Measurements from ENCODE around the gene SEPSECS. TPM values are rescaled to one million over a fixed set of nuclear protein-coding genes. Genes with fewer than 3 reads are reported as not detected.
A peak's percentile ranks its signal among the peaks of the same experiment; 100 is the strongest.

Gene SEPSECS
- total and polyA plus RNA-seq, 9 donors = 4.0 to 11.0 (median 8.6) TPM

- no peaks in the 10 kb centered on the region for H3K4me1 ChIP-seq (ENCODE audit: insufficient read depth)
- no peaks in the 10 kb centered on the region for H3K36me3 ChIP-seq
- H3K4me3 ChIP-seq = no peak overlapping the region
- no peak overlapping the region for H3K27ac ChIP-seq
- intact Hi-C loops (cut with DNase I) = loop anchor here in 1 of 4 donors (10.0 kb wide), 1 partner anchor 51 kb away; no protein-coding TSS in a partner anchor
- H3K27me3 ChIP-seq = no peaks in the 10 kb centered on the region
- 92 to 95% (median 93%) methylated on average over 5 of the region's 5 CpGs for WGBS, 3 donors
- no peaks in the 10 kb centered on the region for H3K9me3 ChIP-seq
- TF ChIP-seq EP300 (IDR thresholded peaks at IDR 0.05) (no peak), POLR2A (IDR thresholded peaks at IDR 0.05) (no peak)
- TF ChIP-seq, protein P1, sequence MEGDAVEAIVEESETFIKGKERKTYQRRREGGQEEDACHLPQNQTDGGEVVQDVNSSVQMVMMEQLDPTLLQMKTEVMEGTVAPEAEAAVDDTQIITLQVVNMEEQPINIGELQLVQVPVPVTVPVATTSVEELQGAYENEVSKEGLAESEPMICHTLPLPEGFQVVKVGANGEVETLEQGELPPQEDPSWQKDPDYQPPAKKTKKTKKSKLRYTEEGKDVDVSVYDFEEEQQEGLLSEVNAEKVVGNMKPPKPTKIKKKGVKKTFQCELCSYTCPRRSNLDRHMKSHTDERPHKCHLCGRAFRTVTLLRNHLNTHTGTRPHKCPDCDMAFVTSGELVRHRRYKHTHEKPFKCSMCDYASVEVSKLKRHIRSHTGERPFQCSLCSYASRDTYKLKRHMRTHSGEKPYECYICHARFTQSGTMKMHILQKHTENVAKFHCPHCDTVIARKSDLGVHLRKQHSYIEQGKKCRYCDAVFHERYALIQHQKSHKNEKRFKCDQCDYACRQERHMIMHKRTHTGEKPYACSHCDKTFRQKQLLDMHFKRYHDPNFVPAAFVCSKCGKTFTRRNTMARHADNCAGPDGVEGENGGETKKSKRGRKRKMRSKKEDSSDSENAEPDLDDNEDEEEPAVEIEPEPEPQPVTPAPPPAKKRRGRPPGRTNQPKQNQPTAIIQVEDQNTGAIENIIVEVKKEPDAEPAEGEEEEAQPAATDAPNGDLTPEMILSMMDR (IDR thresholded peaks at IDR 0.05) = no peak
- no peak for DNase-seq
Observed at GRCh38 chr4:25155947-25156346, 4.3 kb downstream of the SEPSECS start.

DNA sequence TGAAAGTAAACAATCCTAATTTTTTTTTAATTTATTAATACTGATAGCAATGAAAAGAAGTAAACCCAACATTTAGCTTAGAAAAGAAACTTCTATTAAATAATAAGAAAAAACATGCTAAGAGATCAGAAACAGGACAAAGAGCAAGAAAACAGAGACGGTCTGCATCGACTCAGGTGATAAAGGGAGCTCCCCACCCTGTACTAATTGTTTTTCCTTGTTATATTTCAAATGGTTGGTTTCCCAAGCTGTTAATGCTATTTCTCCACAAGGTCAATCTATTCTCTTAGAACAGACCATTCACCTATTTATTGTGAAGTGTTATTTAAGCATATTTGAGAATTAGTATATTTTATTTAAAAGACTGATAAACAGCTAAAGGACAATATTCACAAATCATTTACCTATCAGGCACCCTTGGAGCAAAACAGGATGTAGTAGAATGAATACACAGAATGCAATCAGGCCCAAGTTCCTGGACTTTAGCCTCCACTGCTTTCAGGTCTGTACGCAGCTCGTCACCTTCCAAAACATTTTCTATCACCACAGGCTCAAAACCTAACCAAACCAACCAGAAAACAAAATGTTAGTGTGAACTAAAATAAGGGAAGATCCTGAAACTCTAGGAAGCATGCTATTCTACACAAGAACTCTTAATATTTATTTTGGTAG is 5.5 kb downstream of the SEPSECS start:
- Histone ChIP-seq H3K4me1 (ENCODE audit: insufficient read depth) (no peaks in the 10 kb centered on the region), H3K4me3 (no peak overlapping the region), H3K27ac (no peak overlapping the region), H3K27me3 (no peaks in the 10 kb centered on the region), H3K9me3 (no peaks in the 10 kb centered on the region), H3K36me3 (no peaks in the 10 kb centered on the region)
- DNase-seq = no peak
- WGBS, 3 donors = 81 to 92% (median 86%) methylated on average over 4 of the region's 4 CpGs
- TF ChIP-seq, protein P1 (IDR thresholded peaks at IDR 0.05) = no peak
- no peak for TF ChIP-seq POLR2A (IDR thresholded peaks at IDR 0.05)
- intact Hi-C loops (cut with DNase I) = loop anchor here in 1 of 4 donors (10.0 kb wide), 1 partner anchor 50 kb away; no protein-coding TSS in a partner anchor

GRCh38 chr4:25146076-25146475 is 14.2 kb downstream of the SEPSECS start:
- TF ChIP-seq EP300 (IDR thresholded peaks at IDR 0.05) (no peak), POLR2A (IDR thresholded peaks at IDR 0.05) (no peak)
- TF ChIP-seq, protein P1 (IDR thresholded peaks at IDR 0.05) = no peak
- H3K27me3 ChIP-seq = no peaks in the 10 kb centered on the region
- no peak overlapping the region for H3K4me3 ChIP-seq
- H3K27ac ChIP-seq = no peak overlapping the region
- intact Hi-C loops (cut with DNase I) = loop anchor here in 1 of 4 donors (10.0 kb wide), 1 partner anchor 161 kb away; no protein-coding TSS in a partner anchor
- no peaks in the 10 kb centered on the region for H3K36me3 ChIP-seq
- H3K9me3 ChIP-seq = no peaks in the 10 kb centered on the region
- whole genome bisulfite sequencing, 3 donors = 51 to 54% (median 53%) methylated on average over 1 of the region's 1 CpG
- no peaks in the 10 kb centered on the region for H3K4me1 ChIP-seq (ENCODE audit: insufficient read depth)
- DNase-seq = no peak

DNA sequence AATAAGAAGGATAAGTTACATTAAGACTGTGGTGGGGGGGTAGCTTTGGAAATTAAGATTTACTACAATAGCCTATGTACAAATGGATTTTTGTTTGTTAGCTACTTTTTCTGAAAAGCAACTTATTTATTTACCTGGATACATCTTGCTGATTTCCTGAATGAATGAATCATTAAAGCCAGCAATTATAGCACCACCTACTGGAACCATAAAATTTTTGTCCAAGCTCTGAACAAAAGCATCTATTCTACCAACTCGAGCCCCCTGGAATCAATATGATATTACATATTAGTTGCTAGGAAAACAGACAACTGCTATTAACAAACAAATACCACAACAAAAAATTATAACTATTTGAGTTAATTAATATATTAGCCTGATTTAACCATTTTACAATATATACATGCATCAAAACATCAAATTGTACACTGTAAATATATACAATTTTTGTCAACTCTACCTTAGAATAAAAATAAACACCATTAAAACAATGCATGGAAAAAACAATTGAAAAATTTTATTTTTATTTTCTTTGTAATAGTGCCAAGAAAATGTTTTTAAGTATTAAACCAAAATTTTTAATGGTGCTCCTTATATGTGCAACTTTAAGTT is 15.3 kb downstream of the SEPSECS start:
- TF ChIP-seq, protein P1 (IDR thresholded peaks at IDR 0.05) = peak in 1 of 3 donors; percentile 15
- TF ChIP-seq POLR2A (IDR thresholded peaks at IDR 0.05) = no peak
- no peak for TF ChIP-seq EP300 (IDR thresholded peaks at IDR 0.05)
- no peaks in the 10 kb centered on the region for H3K4me1 ChIP-seq (ENCODE audit: insufficient read depth)
- WGBS, 3 donors = 1 to 7% (median 1%) methylated on average over 1 of the region's 1 CpG
- no peaks in the 10 kb centered on the region for H3K36me3 ChIP-seq
- intact Hi-C loops (cut with DNase I) = loop anchor here in 1 of 4 donors (10.0 kb wide), 1 partner anchor 160 kb away; no protein-coding TSS in a partner anchor
- H3K9me3 ChIP-seq = no peaks in the 10 kb centered on the region
- H3K4me3 ChIP-seq = no peak overlapping the region
- DNase-seq = no peak
- H3K27me3 ChIP-seq = no peaks in the 10 kb centered on the region
- H3K27ac ChIP-seq = no peak overlapping the region
